B cell (primary cell): ENCODE results near the gene PLCD3.

Source experiments
- CTCF ChIP-seq: fragments of 200-600 bp; IDR thresholded peaks from one replicate; pipeline ENCODE4 v1.8.0; 2022; ENCODE audit warnings: antibody characterized with exemption, mild to moderate bottlenecking
- EZH2 ChIP-seq: IDR thresholded peaks from 2 replicates; pipeline ENCODE4 v1.6.1; 2012; ENCODE audit warnings: borderline replicate concordance, low read depth, mild to moderate bottlenecking, moderate library complexity, low read length; ENCODE audit not compliant: insufficient read depth, poor library complexity, severe bottlenecking

- TF ChIP-seq CTCF: no peak
- no peak for TF ChIP-seq EZH2
Measured at GRCh38 chr17:45175759-45176115, 43.4 kb upstream of the PLCD3 start.
